Kidney epithelial cell (primary cell): ENCODE measurements around the gene ANGPTL1. TPM values are rescaled to one million over a fixed set of nuclear protein-coding genes. Genes with fewer than 3 reads are reported as not detected.

Experiments used
- DNase-seq: peaks from one replicate; pipeline ENCODE4 v3.0.0-alpha.2; 2010; ENCODE audit warnings: low read depth
- H3K27me3 ChIP-seq: 2 replicates; pipeline ENCODE4 v1.6.0; 2011; ENCODE audit warnings: low read length; ENCODE audit not compliant: control insufficient read depth, insufficient read depth
- H3K36me3 ChIP-seq: 2 replicates; pipeline ENCODE4 v1.5.1; 2011; ENCODE audit warnings: low read length; ENCODE audit not compliant: control insufficient read depth, insufficient read depth
- H3K4me3 ChIP-seq: 2 replicates; pipeline ENCODE4 v1.5.1; 2011; ENCODE audit warnings: low read depth, mild to moderate bottlenecking, control low read depth, low read length
- total RNA-seq: library from RNA; depleted of rRNA; stranded (reverse); fragments of >200 nt; gene quantifications from 2 replicates; pipeline ENCODE4 v1.2.3, GENCODE V29; 2015
- TF ChIP-seq, protein P1 (sequence below): IDR thresholded peaks from 2 replicates; pipeline ENCODE4 v1.5.1; 2011; ENCODE audit warnings: mild to moderate bottlenecking, moderate library complexity, low read length, control low read depth, inconsistent platforms; ENCODE audit not compliant: insufficient read depth, poor library complexity, severe bottlenecking

ANGPTL1 gene
- total RNA-seq, 1 donor from 2014 or later: not detected

DNA sequence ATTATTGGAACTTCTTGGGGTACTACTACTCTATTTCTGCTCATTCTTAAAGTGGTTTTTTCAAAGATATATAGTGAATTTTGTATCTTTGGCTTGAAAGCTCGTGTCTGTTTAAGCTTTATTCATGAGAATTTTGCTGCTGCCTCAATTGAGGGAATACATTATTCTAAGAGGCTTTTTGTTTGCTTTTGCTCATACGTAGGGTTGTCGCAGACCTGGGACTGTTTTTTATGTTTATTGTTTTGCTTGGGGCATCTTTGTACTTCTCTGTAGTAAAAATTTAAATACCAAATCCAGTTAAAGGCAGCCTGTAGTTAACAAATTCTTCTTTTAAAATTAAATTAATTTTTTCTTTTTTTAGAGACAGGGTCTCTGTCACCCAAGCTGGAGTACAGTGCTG, 62.3 kb downstream of the ANGPTL1 start:
- Histone ChIP-seq H3K4me3 (no peak overlapping the region), H3K27me3 (no peaks in the 10 kb centered on the region), H3K36me3 (no peaks in the 10 kb centered on the region)
- no peak for DNase-seq
- TF ChIP-seq, protein P1, sequence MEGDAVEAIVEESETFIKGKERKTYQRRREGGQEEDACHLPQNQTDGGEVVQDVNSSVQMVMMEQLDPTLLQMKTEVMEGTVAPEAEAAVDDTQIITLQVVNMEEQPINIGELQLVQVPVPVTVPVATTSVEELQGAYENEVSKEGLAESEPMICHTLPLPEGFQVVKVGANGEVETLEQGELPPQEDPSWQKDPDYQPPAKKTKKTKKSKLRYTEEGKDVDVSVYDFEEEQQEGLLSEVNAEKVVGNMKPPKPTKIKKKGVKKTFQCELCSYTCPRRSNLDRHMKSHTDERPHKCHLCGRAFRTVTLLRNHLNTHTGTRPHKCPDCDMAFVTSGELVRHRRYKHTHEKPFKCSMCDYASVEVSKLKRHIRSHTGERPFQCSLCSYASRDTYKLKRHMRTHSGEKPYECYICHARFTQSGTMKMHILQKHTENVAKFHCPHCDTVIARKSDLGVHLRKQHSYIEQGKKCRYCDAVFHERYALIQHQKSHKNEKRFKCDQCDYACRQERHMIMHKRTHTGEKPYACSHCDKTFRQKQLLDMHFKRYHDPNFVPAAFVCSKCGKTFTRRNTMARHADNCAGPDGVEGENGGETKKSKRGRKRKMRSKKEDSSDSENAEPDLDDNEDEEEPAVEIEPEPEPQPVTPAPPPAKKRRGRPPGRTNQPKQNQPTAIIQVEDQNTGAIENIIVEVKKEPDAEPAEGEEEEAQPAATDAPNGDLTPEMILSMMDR: no peak

GRCh38 chr1:178806665-178807300, 64.1 kb downstream of the ANGPTL1 start:
- Histone ChIP-seq H3K36me3 (no peaks in the 10 kb centered on the region), H3K4me3 (no peak overlapping the region), H3K27me3 (no peaks in the 10 kb centered on the region)
- no peak for DNase-seq
- TF ChIP-seq, protein P1: no peak

- TF ChIP-seq, protein P1: no peak
Observed at GRCh38 chr1:178802873-178803272, 68.0 kb downstream of the ANGPTL1 start.

More at GRCh38 chr1:178802873-178803272, 68.0 kb downstream of the ANGPTL1 start:
- Histone ChIP-seq H3K36me3 (no peaks in the 10 kb centered on the region), H3K4me3 (no peak overlapping the region), H3K27me3 (no peaks in the 10 kb centered on the region)
- no peak for DNase-seq

Other genes with a start within 250 kb of the ANGPTL1 start
- gene RALGPS2, start 145.8 kb downstream of the ANGPTL1 start, total RNA-seq: 9.7 and 11.6 TPM in 2 replicates
- gene FAM20B, start 154.8 kb upstream of the ANGPTL1 start, total RNA-seq: 21.2 and 27.5 TPM in 2 replicates
- 53.6 and 57.5 TPM in 2 replicates for gene TOR3A, start 211.0 kb upstream of the ANGPTL1 start, total RNA-seq